GM19099 (cell line): ENCODE measurements around the gene ICAM1.
A peak's percentile ranks its signal among the peaks of the same experiment; 100 is the strongest.

Experiments
- POLR2A ChIP-seq: IDR thresholded peaks from 3 replicates; pipeline ENCODE4 v1.6.1; 2011; ENCODE audit warnings: low read depth; ENCODE audit not compliant: insufficient read length; ENCODE audit errors: extremely low read depth

Gene ICAM1

GRCh38 chr19:10258080-10258710, 12.7 kb upstream of the ICAM1 start:
- TF ChIP-seq POLR2A: no peak

DNA sequence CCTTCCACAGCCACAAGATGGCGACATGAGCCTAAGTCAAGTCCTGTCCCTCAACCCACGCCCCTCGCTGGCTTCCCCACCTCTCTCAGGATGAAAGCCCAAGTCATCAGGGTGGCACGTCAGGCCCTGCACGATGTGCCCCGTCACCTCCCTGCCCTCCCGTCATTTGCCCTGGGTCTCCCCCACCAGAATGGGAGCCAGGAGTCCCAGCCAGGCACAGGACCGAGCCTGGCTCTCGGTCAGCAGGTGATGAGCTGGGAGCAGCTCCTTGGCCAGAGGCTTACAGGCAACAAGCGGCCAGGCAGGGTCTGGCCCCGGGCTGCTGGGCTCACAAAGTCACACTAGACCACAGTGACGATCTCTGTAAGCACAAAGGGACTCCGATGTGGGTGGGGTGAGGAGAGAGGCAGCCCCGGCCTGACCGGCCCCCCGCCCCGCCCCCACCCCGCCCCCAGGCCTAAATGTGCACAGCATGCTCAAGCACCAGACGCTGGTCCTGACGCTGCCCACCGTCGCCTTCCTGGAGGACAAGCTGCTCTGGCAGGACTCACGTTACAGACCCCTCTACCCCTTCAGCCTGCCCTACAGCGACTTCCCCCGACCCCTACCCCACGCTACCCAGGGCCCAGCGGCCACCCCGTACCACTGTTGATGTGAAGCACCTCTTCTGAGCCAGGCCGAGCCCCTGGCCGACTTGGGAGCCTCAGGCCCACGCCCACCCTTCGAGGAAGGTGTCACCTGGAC, 11.6 kb upstream of the ICAM1 start:
- TF ChIP-seq POLR2A: no peak

DNA sequence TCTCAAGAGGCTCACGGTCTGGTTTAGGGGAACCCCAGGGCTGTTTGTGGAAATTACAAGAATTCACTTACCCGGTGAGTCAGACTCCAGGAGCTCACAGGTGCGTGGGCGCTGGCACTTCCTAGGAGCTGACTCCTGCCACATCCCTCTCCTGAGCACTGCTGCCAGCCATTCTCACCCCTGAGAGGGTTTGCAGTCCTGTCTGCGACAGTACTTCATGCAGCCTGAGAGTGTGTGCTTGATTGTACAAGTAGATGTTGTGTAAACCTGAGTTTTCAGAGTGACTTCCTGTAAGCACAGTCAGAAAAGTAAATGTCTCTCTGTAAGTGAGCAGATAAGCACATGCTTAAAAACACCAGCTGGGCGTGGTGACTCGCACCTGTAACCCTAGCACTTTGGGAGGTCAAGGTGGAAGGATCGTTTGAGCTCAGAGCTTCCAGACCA, 10.8 kb upstream of the ICAM1 start:
- TF ChIP-seq POLR2A: no peak

DNA sequence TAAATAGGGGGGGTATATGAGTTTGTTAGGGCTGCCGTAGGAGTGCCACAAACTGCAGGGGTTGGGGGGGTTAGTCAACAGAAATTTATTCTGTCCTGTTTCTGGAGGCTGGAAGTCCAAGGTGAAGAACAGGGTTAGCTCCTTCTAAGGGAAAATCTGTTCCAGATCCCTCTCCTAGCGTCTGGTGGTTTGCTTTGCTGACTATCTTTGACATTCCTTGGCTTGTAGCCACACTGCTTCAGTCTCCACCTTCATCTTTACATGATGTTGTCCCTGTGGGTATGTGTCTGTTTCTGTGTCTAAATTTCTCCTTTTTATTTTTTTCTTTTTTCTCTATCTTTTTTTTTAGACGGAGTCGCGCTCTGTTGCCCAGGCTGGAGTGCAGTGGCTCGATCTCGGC, 8.1 kb upstream of the ICAM1 start:
- TF ChIP-seq POLR2A: no peak

DNA sequence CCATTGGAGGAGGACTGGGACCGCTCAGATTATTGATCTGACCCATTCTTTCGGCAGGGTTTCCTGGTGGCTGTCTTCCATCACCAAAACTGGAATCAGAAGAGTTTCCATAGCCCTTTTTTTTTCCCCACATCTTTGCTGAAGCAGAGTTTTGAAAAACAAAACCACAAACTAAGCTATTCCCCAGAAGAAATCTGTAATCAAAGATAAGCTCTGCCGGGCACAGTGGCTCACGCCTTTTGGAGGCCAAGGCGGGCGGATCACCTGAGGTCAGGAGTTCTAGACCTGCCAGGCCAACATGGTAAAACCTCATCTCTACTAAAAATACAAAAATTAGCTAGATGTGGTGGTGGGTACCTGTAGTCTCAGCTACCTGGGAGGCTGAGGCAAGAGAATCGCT, 4.2 kb upstream of the ICAM1 start:
- no peak for TF ChIP-seq POLR2A

- TF ChIP-seq POLR2A: no peak
These were observed 2.8 kb upstream of the ICAM1 start for GRCh38 chr19:10268071-10268470.

DNA sequence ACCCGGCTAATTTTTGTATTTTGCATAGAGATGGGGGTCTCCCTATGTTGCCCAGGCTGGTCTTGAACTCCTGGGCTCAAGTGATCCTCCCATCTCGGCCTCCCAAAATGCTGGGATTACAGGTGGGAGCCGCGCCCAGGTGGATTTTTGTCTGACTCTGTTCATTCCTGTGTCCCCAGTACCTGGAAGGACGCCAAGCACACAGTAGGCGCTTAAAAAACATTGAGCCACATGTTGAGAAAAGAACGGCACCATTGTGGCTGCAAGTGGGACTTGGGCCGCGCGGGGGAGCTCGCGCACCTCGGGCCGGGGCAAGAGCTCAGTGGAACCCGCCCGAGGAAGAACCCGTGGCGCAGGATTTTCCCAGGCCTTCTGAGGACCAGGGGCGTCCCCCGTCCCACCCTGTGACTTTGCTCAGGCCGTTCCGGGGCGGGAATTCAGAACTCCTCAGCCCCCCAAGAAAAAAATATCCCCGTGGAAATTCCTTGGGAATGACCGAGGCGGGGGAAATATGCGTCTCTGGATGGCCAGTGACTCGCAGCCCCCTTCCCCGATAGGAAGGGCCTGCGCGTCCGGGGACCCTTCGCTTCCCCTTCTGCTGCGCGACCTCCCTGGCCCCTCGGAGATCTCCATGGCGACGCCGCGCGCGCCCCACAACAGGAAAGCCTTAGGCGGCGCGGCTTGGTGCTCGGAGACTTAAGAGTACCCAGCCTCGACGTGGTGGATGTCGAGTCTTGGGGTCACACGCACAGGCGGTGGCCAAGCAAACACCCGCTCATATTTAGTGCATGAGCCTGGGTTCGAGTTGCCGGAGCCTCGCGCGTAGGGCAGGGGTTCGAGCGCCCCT, 1.4 kb upstream of the ICAM1 start:
- TF ChIP-seq POLR2A: no peak

- TF ChIP-seq POLR2A: no peak
These were observed 722 bp upstream of the ICAM1 start for GRCh38 chr19:10270180-10270615.

- TF ChIP-seq POLR2A: no peak
These were observed 695 bp downstream of the ICAM1 start for GRCh38 chr19:10271543-10272086.

GRCh38 chr19:10274589-10274988, 3.7 kb downstream of the ICAM1 start:
- no peak for TF ChIP-seq POLR2A

GRCh38 chr19:10277795-10278589, 7.1 kb downstream of the ICAM1 start:
- TF ChIP-seq POLR2A: peak; percentile 34

GRCh38 chr19:10278935-10279334, 8.0 kb downstream of the ICAM1 start:
- TF ChIP-seq POLR2A: no peak

DNA sequence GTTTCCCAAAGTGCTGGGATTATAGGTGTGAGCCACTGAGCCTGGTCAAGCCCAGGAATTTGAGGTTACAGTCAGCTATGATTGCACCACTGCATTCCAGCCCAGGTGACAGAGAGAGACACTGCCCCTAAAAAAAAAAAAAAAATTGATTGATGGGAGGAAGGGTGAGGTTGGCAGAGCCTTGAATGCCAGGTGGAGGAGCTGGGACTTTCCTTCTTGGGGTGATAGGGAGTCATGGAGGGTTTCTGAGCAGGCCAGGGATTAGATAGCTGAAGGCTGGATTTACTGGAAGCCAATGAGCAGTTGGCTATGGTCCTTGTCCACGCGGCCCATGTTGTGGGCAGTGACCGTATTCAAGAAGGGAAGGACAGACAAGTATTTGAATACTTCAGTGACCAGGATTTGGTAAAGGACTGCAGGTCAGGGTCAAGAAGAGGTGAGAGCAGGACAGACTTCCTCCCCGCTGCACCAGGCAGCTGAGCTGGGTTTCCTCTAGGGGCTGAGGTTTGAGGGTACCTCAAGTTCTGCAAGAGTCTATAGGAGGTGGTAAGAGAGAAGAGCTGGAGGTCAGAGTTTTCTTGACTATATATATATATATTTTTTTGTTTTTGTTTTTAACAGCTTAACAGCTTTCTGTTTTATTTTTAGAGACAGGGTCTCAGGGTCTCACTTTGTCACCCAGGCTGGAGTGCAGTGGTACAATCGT, 9.0 kb downstream of the ICAM1 start:
- no peak for TF ChIP-seq POLR2A

DNA sequence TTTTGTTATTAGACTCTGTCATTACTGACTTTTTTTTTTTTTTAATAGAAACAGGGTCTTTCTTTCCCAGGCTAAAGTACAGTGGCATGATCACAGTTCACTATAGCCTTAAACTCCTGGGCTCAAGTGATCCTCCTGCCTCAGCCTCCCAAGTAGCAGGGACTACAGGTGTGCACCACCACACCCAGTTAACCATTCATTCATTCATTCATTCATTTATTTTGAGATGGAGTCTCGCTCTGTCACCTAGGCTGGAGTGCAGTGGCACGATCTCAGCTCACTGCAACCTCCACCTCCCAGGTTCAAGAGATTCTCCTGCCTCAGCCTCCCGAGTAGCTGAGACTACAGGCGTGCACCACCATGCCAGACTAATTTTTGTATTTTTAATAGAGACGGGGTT, 11.1 kb downstream of the ICAM1 start:
- peak; percentile 18 for TF ChIP-seq POLR2A
